HS-5 (cell line): Measurements from ENCODE around the gene MILR1.
"Not testable (repeated sequence)": the region's sequence is repeated elsewhere in the genome, so short reads cannot be mapped to it uniquely, and the experiment has no call there.

Experiments
- DNase-seq: peaks from one replicate; pipeline ENCODE4 v3.0.0-alpha.2; 2012; ENCODE audit warnings: low read depth

The MILR1 gene

GRCh38 chr17:64471440-64471839, 22.5 kb downstream of the MILR1 start:
- no peak for DNase-seq

- no peak for DNase-seq
These were observed 23.6 kb downstream of the MILR1 start for GRCh38 chr17:64472564-64472963.

GRCh38 chr17:64477849-64478248, 28.9 kb downstream of the MILR1 start:
- DNase-seq: no peak

- no peak for DNase-seq
These were observed 32.0 kb downstream of the MILR1 start for GRCh38 chr17:64480951-64481350.

GRCh38 chr17:64484380-64484779, 35.5 kb downstream of the MILR1 start:
- no peak for DNase-seq

- DNase-seq: no peak
These were observed 39.4 kb downstream of the MILR1 start for GRCh38 chr17:64488301-64488700.

- no peak for DNase-seq
These were observed 42.3 kb downstream of the MILR1 start for GRCh38 chr17:64491034-64491860.

GRCh38 chr17:64491994-64492393, 43.1 kb downstream of the MILR1 start:
- DNase-seq: peak; percentile 31

GRCh38 chr17:64492481-64493109, 43.7 kb downstream of the MILR1 start:
- no peak for DNase-seq

GRCh38 chr17:64494121-64494520, 45.2 kb downstream of the MILR1 start:
- no peak for DNase-seq

- DNase-seq: not testable (repeated sequence)
These were observed 46.4 kb downstream of the MILR1 start for GRCh38 chr17:64495300-64495699.

GRCh38 chr17:64496348-64496785, 47.5 kb downstream of the MILR1 start:
- DNase-seq: no peak

GRCh38 chr17:64496786-64497564, 48.1 kb downstream of the MILR1 start, which contains the start of gene POLG2:
Gene POLG2 (minus strand): TSS chr17:64497054. CDS start chr17:64496968, 86 bp downstream.
- DNase-seq: peak; percentile 80

GRCh38 chr17:64497565-64498035, 48.7 kb downstream of the MILR1 start:
- DNase-seq: no peak

- DNase-seq: no peak
These were observed 49.6 kb downstream of the MILR1 start for GRCh38 chr17:64498308-64499203.

- DNase-seq: peak; percentile 29
These were observed 51.0 kb downstream of the MILR1 start for GRCh38 chr17:64499805-64500486.

GRCh38 chr17:64500487-64500859, 51.6 kb downstream of the MILR1 start:
- no peak for DNase-seq

- DNase-seq: no peak
These were observed 52.2 kb downstream of the MILR1 start for GRCh38 chr17:64500862-64501765.

- no peak for DNase-seq
These were observed 53.1 kb downstream of the MILR1 start for GRCh38 chr17:64502021-64502420.

- DNase-seq: no peak
These were observed 53.9 kb downstream of the MILR1 start for GRCh38 chr17:64502809-64503208.
